IMR-90 (cell line): Measurements from ENCODE around the gene ADAMTSL1. TPM values are rescaled to one million over a fixed set of nuclear protein-coding genes. Genes with fewer than 3 reads are reported as not detected.

Source experiments
- ATAC-seq: fragments of 200-7000 bp; cut with Tn5 transposase; 2 replicates; pipeline ENCODE4 v1.9.1; 2020; ENCODE audit warnings: low read depth, mild to moderate bottlenecking, moderate library complexity
- BruUV-seq: library from RNA; stranded (reverse); fragments of 400-500 nt; replicated peaks from 2 replicates; lab custom pipeline; 2021; lab: Mats Ljungman, UMichigan
- CTCF ChIA-PET: fragments of 300-600 bp; formaldehyde crosslinking; extraction: SDS; loops from one replicate; lab custom pipeline; 2021; ENCODE audit warnings: antibody characterized with exemption; lab: Yijun Ruan, JAX
- POLR2A ChIA-PET: fragments of 300-600 bp; sonication (Branson Sonifier 250); formaldehyde crosslinking; loops from one replicate; lab custom pipeline; 2022; ENCODE audit warnings: antibody characterized with exemption; ENCODE audit not compliant: unreplicated experiment; lab: Charles Lee
- DNase-seq: peaks from one replicate; pipeline ENCODE4 v3.0.0; 2013
- H2AFZ ChIP-seq: replicated peaks from 2 replicates; pipeline ENCODE3; 2013; ENCODE audit warnings: low read length, mild to moderate bottlenecking; ENCODE audit not compliant: poor library complexity
- H2AK5ac ChIP-seq: 2 replicates; pipeline ENCODE4 v1.6.1; 2013; ENCODE audit warnings: low read depth, low read length, inconsistent platforms
- H2AK9ac ChIP-seq: replicated peaks from 2 replicates; pipeline ENCODE3; 2013; ENCODE audit warnings: mild to moderate bottlenecking, low read depth, low read length, moderate library complexity; ENCODE audit not compliant: poor library complexity
- H2BK120ac ChIP-seq: 2 replicates; pipeline ENCODE4 v1.6.1; 2013; ENCODE audit warnings: low read depth, low read length, inconsistent platforms
- H2BK15ac ChIP-seq: 3 replicates; pipeline ENCODE4 v1.6.1; 2013; ENCODE audit warnings: low read depth, low read length, inconsistent platforms
- H2BK20ac ChIP-seq: 2 replicates; pipeline ENCODE4 v1.6.1; 2013; ENCODE audit warnings: low read depth, mild to moderate bottlenecking, inconsistent platforms, low read length, moderate library complexity
- H2BK5ac ChIP-seq: 2 replicates; pipeline ENCODE4 v1.6.1; 2013; ENCODE audit warnings: mild to moderate bottlenecking, low read depth, low read length, inconsistent platforms; ENCODE audit not compliant: poor library complexity, severe bottlenecking
- H3K14ac ChIP-seq: replicated peaks from 2 replicates; pipeline ENCODE4 v1.6.1; 2013; ENCODE audit warnings: low read depth, low read length, inconsistent platforms
- H3K18ac ChIP-seq: 2 replicates; pipeline ENCODE4 v1.6.1; 2013; ENCODE audit warnings: low read depth, low read length, control low read depth
- H3K23ac ChIP-seq: 2 replicates; pipeline ENCODE4 v1.6.1; 2013; ENCODE audit warnings: low read depth, low read length, inconsistent platforms
- H3K27ac ChIP-seq: 2 replicates; pipeline ENCODE4 v1.5.1; 2013; ENCODE audit warnings: mild to moderate bottlenecking, control low read depth, low read length; ENCODE audit not compliant: insufficient read depth
- H3K27me3 ChIP-seq: 2 replicates; pipeline ENCODE4 v1.6.1; 2013; ENCODE audit warnings: low read length; ENCODE audit not compliant: control insufficient read depth, insufficient read depth
- H3K36me3 ChIP-seq: 2 replicates; pipeline ENCODE4 v1.6.1; 2013; ENCODE audit warnings: low read length, mixed read lengths; ENCODE audit not compliant: control insufficient read depth, insufficient read depth
- H3K4ac ChIP-seq: 2 replicates; pipeline ENCODE4 v1.6.1; 2013; ENCODE audit warnings: low read depth, low read length, inconsistent platforms
- H3K4me1 ChIP-seq: 2 replicates; pipeline ENCODE4 v1.6.1; 2013; ENCODE audit warnings: low read length, mixed read lengths; ENCODE audit not compliant: control insufficient read depth, insufficient read depth
- H3K4me2 ChIP-seq: 2 replicates; pipeline ENCODE4 v1.6.1; 2013; ENCODE audit warnings: low read depth, mild to moderate bottlenecking, control low read depth, low read length, moderate library complexity
- H3K4me3 ChIP-seq: 2 replicates; pipeline ENCODE4 v1.5.1; 2013; ENCODE audit warnings: low read depth, mild to moderate bottlenecking, control low read depth, low read length, moderate library complexity; ENCODE audit not compliant: insufficient read depth
- H3K56ac ChIP-seq: 2 replicates; pipeline ENCODE4 v1.6.1; 2013; ENCODE audit warnings: low read length, inconsistent platforms; ENCODE audit not compliant: insufficient read depth; ENCODE audit errors: extremely low read depth
- H3K79me1 ChIP-seq, 2 experiments: 2 replicates each; pipeline ENCODE4 v1.6.1; 2013; ENCODE audit warnings: low read length in 2 of 2, inconsistent platforms in 1 of 2, low read depth in 1 of 2
- H3K9ac ChIP-seq: 2 replicates; pipeline ENCODE4 v1.6.1; 2013; ENCODE audit warnings: low read depth, low read length, control low read depth
- H3K9me1 ChIP-seq: 2 replicates; pipeline ENCODE4 v1.6.1; 2013; ENCODE audit warnings: low read length, inconsistent platforms; ENCODE audit not compliant: insufficient read depth
- H3K9me3 ChIP-seq: 2 replicates; pipeline ENCODE4 v1.6.1; 2013; ENCODE audit warnings: low read length; ENCODE audit not compliant: control insufficient read depth, insufficient read depth
- H4K20me1 ChIP-seq: 2 replicates; pipeline ENCODE4 v1.6.1; 2013; ENCODE audit warnings: low read length, inconsistent platforms; ENCODE audit not compliant: insufficient read depth
- H4K5ac ChIP-seq: 2 replicates; pipeline ENCODE4 v1.6.1; 2013; ENCODE audit warnings: mild to moderate bottlenecking, low read depth, low read length, control low read depth
- H4K8ac ChIP-seq, 2 experiments: 2 replicates each; pipeline ENCODE4 v1.6.1; 2013; ENCODE audit warnings: low read depth in 2 of 2, low read length in 2 of 2, control low read depth in 1 of 2, inconsistent platforms in 1 of 2
- H4K91ac ChIP-seq: 2 replicates; pipeline ENCODE4 v1.6.1; 2013; ENCODE audit warnings: low read depth, low read length, inconsistent platforms; ENCODE audit not compliant: insufficient read depth
- BHLHE40 ChIP-seq: fragments of 150-350 bp; IDR thresholded peaks from 2 replicates; pipeline ENCODE4 v1.6.1; 2016; ENCODE audit warnings: mild to moderate bottlenecking, low read depth, low read length
- CEBPB ChIP-seq: IDR thresholded peaks from 2 replicates; pipeline ENCODE4 v1.6.1; 2012; ENCODE audit warnings: low read depth, low read length, improper control_type of control experiment
- CTCF ChIP-seq: conservative IDR thresholded peaks from 2 replicates; pipeline ENCODE4 v1.5.1; 2012; ENCODE audit warnings: mild to moderate bottlenecking, low read depth, low read length, improper control_type of control experiment
- ELK1 ChIP-seq: fragments of 150-350 bp; IDR thresholded peaks from 2 replicates; pipeline ENCODE4 v1.6.1; 2016; ENCODE audit warnings: low read depth, mild to moderate bottlenecking, low read length, moderate library complexity, borderline replicate concordance
- FOS ChIP-seq: fragments of 150-350 bp; IDR thresholded peaks from 2 replicates; pipeline ENCODE4 v1.6.1; 2016; ENCODE audit warnings: low read depth, low read length
- MAFK ChIP-seq: IDR thresholded peaks from 2 replicates; pipeline ENCODE4 v1.6.1; 2012; ENCODE audit warnings: low read depth, low read length, improper control_type of control experiment
- MAZ ChIP-seq: IDR thresholded peaks from 2 replicates; pipeline ENCODE4 v1.6.1; 2012; ENCODE audit warnings: low read depth, mild to moderate bottlenecking, low read length, improper control_type of control experiment, moderate library complexity, borderline replicate concordance
- MXI1 ChIP-seq: IDR thresholded peaks from 2 replicates; pipeline ENCODE4 v1.6.1; 2012; ENCODE audit warnings: low read depth, mild to moderate bottlenecking, low read length, moderate library complexity, borderline replicate concordance
- NFE2L2 ChIP-seq: fragments of 150-350 bp; IDR thresholded peaks from 2 replicates; pipeline ENCODE4 v1.6.1; 2016; ENCODE audit warnings: low read depth, mild to moderate bottlenecking, low read length
- POLR2A ChIP-seq: IDR thresholded peaks from 2 replicates; pipeline ENCODE4 v1.6.1; 2012; ENCODE audit warnings: mild to moderate bottlenecking, low read depth, low read length
- RAD21 ChIP-seq: IDR thresholded peaks from 2 replicates; pipeline ENCODE4 v1.6.1; 2012; ENCODE audit warnings: low read length, improper control_type of control experiment
- RCOR1 ChIP-seq: IDR thresholded peaks from 2 replicates; pipeline ENCODE4 v1.6.1; 2012; ENCODE audit warnings: mild to moderate bottlenecking, low read length, improper control_type of control experiment; ENCODE audit not compliant: insufficient replicate concordance
- SMC3 ChIP-seq: fragments of 150-350 bp; IDR thresholded peaks from 2 replicates; pipeline ENCODE4 v1.6.1; 2016; ENCODE audit warnings: low read depth, mild to moderate bottlenecking, antibody characterized with exemption, low read length, moderate library complexity
- USF2 ChIP-seq: fragments of 150-350 bp; IDR thresholded peaks from 2 replicates; pipeline ENCODE4 v1.6.1; 2017; ENCODE audit warnings: mild to moderate bottlenecking, antibody characterized with exemption, low read length, low read depth
- WGBS, 2 experiments: methylation state at CpG; one replicate each; pipeline versions ENCODE4 v1.1.5 to v1.1.7; 2013; ENCODE audit warnings: missing lambda C conversion rate in 2 of 2; ENCODE audit not compliant: insufficient read length in 1 of 2; ENCODE audit errors: extremely low coverage in 2 of 2; 5-methylcytosine and 5-hydroxymethylcytosine counted together
- dilution Hi-C: fragments of 300-500 bp; cut with HindIII; formaldehyde crosslinking; loops from one replicate; pipeline ENCODE4 v1.14.3; 2018; ENCODE audit warnings: low sequenced_read_pairs; ENCODE audit not compliant: unreplicated experiment
- in situ Hi-C: fragments of 300-500 bp; cut with MboI; formaldehyde crosslinking; loops from 3 replicates; pipeline ENCODE4 v1.14.3; 2019; ENCODE audit warnings: low sequenced_read_pairs, inconsistent platforms, mixed read lengths
- intact Hi-C: fragments of 100-400 bp; cut with micrococcal nuclease; formaldehyde crosslinking; loops from 2 replicates; pipeline ENCODE4 v1.10.0; 2022
- polyA plus RNA-seq, 3 experiments: library from polyadenylated mRNA; depleted of rRNA; stranded (reverse); fragments of >200 nt; gene quantifications; 2 replicates each; pipeline ENCODE4 v1.2.3, GENCODE V29; 2012; ENCODE audit warnings: low replicate concordance in 1 of 3
- total RNA-seq: library from RNA; depleted of rRNA; stranded (reverse); fragments of >200 nt; gene quantifications from 2 replicates; pipeline ENCODE4 v1.2.3, GENCODE V29; 2012

Gene ADAMTSL1
- total and polyA plus RNA-seq, 2 of the 4 experiments (the other 2 are of a cell fraction), result 38.2 to 62.2 TPM

- TF ChIP-seq NFE2L2 (no peak), MAZ (no peak), CTCF (no peak), POLR2A (no peak), MAFK (no peak), FOS (no peak), MXI1 (no peak), USF2 (no peak), SMC3 (no peak), CEBPB (no peak), BHLHE40 (no peak), RCOR1 (no peak), ELK1 (no peak), RAD21 (no peak)
- no peak overlapping the region for H2BK5ac ChIP-seq
- CTCF ChIA-PET, result no interaction called here
- in situ Hi-C loops, result no loop called here
- dilution Hi-C loops, result no loop called here
- POLR2A ChIA-PET, result no interaction called here
- no peaks in the 10 kb centered on the region for H3K36me3 ChIP-seq
- no peak overlapping the region for H3K18ac ChIP-seq
- H3K27me3 ChIP-seq, result no peaks in the 10 kb centered on the region
- H4K8ac ChIP-seq, result 0 out of 4 replicates have a peak overlapping the region, but pooled peaks of 1 of the 2 experiments have one; percentile 0
- no CpG with 5 or more reads among the region's 8 CpGs for WGBS, 2 experiments
- intact Hi-C loops, result no loop called here
- DNase-seq (no peak), ATAC-seq (no peak)
- H3K4ac ChIP-seq, result no peak overlapping the region
- H2BK120ac ChIP-seq, result no peak overlapping the region; the same call in 1 of the 2 replicates
- H3K23ac ChIP-seq, result no peak overlapping the region
- no peak overlapping the region for H3K4me3 ChIP-seq
- no peak overlapping the region for H3K27ac ChIP-seq
- H2AK9ac ChIP-seq, result no peak overlapping the region
- H3K56ac ChIP-seq, result no peak overlapping the region
- no peak overlapping the region for H2AK5ac ChIP-seq
- no TSS peak for BruUV-seq
- no peaks in the 10 kb centered on the region for H3K9me3 ChIP-seq
- no peak overlapping the region for H2BK20ac ChIP-seq
- H2BK15ac ChIP-seq, result no peak overlapping the region
- H4K5ac ChIP-seq, result no peak overlapping the region
- H3K9me1 ChIP-seq, result 0 out of 2 replicates have a peak, but pooled peaks cover 3% of the 10 kb centered on the region
- H3K79me1 ChIP-seq, result no peaks in the 10 kb centered on the region
- peaks cover 8% of the 10 kb centered on the region; the same call in 1 of the 2 replicates for H3K4me1 ChIP-seq
- H4K91ac ChIP-seq, result no peak overlapping the region
- no peak overlapping the region for H2AFZ ChIP-seq
- no peak overlapping the region for H3K14ac ChIP-seq
- no peak overlapping the region for H3K4me2 ChIP-seq
- no peak overlapping the region for H3K9ac ChIP-seq
- no peaks in the 10 kb centered on the region for H4K20me1 ChIP-seq
Measured at GRCh38 chr9:18707489-18708205, 233.7 kb downstream of the ADAMTSL1 start.
